ENCODE results near the gene ASPHD1.

The ASPHD1 gene

DNA sequence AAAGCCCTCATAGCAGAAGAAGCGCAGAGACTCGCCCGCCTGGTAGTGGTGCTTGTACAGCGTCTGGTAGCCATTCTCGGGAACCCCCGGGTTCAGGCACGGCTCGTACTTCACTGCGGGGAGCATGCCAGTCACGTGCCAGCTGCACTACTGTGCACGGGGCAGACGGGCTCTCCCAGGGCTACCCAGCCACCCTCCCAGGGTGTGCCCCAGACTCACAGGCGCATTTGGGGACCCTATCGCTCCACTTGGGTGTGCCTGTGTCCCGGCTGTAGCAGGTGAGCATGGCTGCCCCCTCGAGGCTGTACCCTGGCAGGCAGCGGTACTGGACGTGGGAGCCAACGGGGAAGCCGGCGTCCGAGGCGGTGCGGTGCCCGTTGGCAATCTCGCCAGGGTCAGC is 27.0 kb upstream of the ASPHD1 start:
- no peak for TF ChIP-seq CREB1 (IDR thresholded peaks at IDR 0.05; ENCODE audit: low read depth)
- TF ChIP-seq EGR1 (IDR thresholded peaks at IDR 0.05) = no peak
- TF ChIP-seq, protein P1, sequence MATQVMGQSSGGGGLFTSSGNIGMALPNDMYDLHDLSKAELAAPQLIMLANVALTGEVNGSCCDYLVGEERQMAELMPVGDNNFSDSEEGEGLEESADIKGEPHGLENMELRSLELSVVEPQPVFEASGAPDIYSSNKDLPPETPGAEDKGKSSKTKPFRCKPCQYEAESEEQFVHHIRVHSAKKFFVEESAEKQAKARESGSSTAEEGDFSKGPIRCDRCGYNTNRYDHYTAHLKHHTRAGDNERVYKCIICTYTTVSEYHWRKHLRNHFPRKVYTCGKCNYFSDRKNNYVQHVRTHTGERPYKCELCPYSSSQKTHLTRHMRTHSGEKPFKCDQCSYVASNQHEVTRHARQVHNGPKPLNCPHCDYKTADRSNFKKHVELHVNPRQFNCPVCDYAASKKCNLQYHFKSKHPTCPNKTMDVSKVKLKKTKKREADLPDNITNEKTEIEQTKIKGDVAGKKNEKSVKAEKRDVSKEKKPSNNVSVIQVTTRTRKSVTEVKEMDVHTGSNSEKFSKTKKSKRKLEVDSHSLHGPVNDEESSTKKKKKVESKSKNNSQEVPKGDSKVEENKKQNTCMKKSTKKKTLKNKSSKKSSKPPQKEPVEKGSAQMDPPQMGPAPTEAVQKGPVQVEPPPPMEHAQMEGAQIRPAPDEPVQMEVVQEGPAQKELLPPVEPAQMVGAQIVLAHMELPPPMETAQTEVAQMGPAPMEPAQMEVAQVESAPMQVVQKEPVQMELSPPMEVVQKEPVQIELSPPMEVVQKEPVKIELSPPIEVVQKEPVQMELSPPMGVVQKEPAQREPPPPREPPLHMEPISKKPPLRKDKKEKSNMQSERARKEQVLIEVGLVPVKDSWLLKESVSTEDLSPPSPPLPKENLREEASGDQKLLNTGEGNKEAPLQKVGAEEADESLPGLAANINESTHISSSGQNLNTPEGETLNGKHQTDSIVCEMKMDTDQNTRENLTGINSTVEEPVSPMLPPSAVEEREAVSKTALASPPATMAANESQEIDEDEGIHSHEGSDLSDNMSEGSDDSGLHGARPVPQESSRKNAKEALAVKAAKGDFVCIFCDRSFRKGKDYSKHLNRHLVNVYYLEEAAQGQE (IDR thresholded peaks at IDR 0.05; ENCODE audit: low read depth) = no peak
- no peak for TF ChIP-seq TAF1 (IDR thresholded peaks at IDR 0.05; ENCODE audit: low read depth)
- no peak for TF ChIP-seq EP300 (IDR thresholded peaks at IDR 0.05; ENCODE audit: borderline replicate concordance)
- no peak for TF ChIP-seq TEAD4 (IDR thresholded peaks at IDR 0.05)
- no peak for TF ChIP-seq NFIC (IDR thresholded peaks at IDR 0.05)
- no peak for TF ChIP-seq ZBTB7A (IDR thresholded peaks at IDR 0.05; ENCODE audit: low read depth)
- TF ChIP-seq CEBPB (IDR thresholded peaks at IDR 0.05) = no peak
- TF ChIP-seq TCF12 (IDR thresholded peaks at IDR 0.05; ENCODE audit: low read depth) = no peak
- TF ChIP-seq FOXM1 (IDR thresholded peaks at IDR 0.05; ENCODE audit: borderline replicate concordance, low read depth) = no peak
- TF ChIP-seq, protein P2, sequence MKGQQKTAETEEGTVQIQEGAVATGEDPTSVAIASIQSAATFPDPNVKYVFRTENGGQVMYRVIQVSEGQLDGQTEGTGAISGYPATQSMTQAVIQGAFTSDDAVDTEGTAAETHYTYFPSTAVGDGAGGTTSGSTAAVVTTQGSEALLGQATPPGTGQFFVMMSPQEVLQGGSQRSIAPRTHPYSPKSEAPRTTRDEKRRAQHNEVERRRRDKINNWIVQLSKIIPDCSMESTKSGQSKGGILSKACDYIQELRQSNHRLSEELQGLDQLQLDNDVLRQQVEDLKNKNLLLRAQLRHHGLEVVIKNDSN (IDR thresholded peaks at IDR 0.05) = no peak
- TF ChIP-seq, protein P3, sequence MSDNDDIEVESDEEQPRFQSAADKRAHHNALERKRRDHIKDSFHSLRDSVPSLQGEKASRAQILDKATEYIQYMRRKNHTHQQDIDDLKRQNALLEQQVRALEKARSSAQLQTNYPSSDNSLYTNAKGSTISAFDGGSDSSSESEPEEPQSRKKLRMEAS (IDR thresholded peaks at IDR 0.05) = no peak
- no peak for TF ChIP-seq RAD21 (IDR thresholded peaks at IDR 0.05; ENCODE audit: low read depth)
- no peak for TF ChIP-seq YY1 (IDR thresholded peaks at IDR 0.05; ENCODE audit: low read depth)

DNA sequence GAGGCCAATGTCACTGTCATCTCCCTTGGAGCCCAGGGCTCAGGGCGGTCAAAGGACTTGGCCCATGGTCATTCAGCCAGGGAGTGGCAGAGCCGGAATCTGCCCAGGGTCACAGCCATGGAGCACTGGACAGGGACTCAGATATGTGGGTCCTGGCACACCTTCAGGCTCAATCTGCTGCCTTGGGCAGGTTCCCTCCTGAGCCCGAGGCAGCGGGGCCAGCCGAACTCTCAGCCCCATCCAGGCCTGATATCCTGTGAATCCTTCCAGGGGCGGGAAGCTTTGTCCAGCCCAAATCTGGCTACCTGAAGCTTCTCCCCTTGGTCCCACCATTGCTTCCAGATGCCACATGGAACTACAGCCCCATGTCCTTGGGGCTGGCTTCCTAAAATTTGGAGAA is 25.1 kb upstream of the ASPHD1 start:
- no peak for TF ChIP-seq TEAD4 (IDR thresholded peaks at IDR 0.05)
- TF ChIP-seq RAD21 (IDR thresholded peaks at IDR 0.05; ENCODE audit: low read depth) = no peak

DNA sequence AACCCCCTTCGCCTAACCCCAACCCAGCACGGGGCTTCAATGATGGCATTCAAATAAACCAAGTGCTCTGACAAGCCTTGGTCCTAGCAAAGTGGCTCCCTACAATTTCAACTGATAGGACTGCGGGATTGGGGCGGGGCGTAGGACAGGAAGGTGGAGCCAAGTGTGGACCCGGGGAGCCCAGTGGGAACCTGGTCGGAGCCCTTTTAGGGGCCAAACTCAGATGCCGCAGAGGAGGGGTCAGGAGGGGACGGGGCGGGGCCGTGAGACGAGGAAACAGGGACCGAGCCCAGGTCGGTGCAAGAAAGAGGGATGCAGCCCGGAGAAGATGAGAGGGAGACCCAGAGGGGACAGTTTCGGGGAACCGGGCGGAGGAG is 24.1 kb upstream of the ASPHD1 start:
- TF ChIP-seq, protein P2 (IDR thresholded peaks at IDR 0.05) = no peak
- TF ChIP-seq CREB1 (IDR thresholded peaks at IDR 0.05; ENCODE audit: low read depth) = no peak
- TF ChIP-seq CEBPB (IDR thresholded peaks at IDR 0.05) = no peak
- no peak for TF ChIP-seq EGR1 (IDR thresholded peaks at IDR 0.05)
- TF ChIP-seq TCF12 (IDR thresholded peaks at IDR 0.05; ENCODE audit: low read depth) = no peak
- no peak for TF ChIP-seq ZBTB7A (IDR thresholded peaks at IDR 0.05; ENCODE audit: low read depth)
- no peak for TF ChIP-seq NFIC (IDR thresholded peaks at IDR 0.05)
- TF ChIP-seq RAD21 (IDR thresholded peaks at IDR 0.05; ENCODE audit: low read depth) = no peak
- TF ChIP-seq YY1 (IDR thresholded peaks at IDR 0.05; ENCODE audit: low read depth) = no peak
- TF ChIP-seq FOXM1 (IDR thresholded peaks at IDR 0.05; ENCODE audit: borderline replicate concordance, low read depth) = no peak
- no peak for TF ChIP-seq EP300 (IDR thresholded peaks at IDR 0.05; ENCODE audit: borderline replicate concordance)
- TF ChIP-seq, protein P3 (IDR thresholded peaks at IDR 0.05) = no peak
- no peak for TF ChIP-seq TAF1 (IDR thresholded peaks at IDR 0.05; ENCODE audit: low read depth)
- TF ChIP-seq, protein P1 (IDR thresholded peaks at IDR 0.05; ENCODE audit: low read depth) = no peak
- TF ChIP-seq TEAD4 (IDR thresholded peaks at IDR 0.05) = no peak

DNA sequence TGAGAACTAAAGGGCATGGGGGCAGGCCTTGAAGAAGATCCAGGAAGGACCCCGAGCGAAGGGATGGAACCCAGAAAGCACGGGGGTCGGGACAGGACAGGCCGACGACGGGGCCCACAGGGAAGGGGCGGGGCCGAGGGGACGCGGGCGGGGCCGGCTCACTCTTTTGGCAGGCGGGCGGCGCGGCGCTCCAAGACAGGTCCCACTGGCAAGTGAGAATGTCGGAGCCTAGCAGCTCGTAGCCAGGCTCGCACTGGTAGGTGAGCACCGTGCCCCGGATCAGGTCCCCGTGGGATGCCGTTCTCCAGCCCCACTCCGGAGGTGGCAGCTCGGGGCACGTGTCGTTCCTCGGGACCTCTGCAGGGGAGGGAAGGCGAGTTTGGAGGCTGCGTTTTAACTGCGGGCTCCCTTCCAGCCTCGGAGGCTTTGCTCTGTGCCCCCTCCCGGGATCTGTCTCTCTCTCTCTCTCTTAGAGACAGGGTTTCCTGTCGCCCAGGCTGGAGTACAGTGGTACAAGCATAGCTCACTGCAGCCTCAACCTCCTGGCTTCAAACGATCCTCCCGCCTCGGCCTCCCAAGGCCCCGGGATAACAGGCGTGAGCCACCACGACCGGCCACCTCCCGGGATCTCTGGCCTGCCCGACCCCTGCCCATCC is 23.6 kb upstream of the ASPHD1 start:
- no peak for TF ChIP-seq TEAD4 (IDR thresholded peaks at IDR 0.05)
- TF ChIP-seq EGR1 (IDR thresholded peaks at IDR 0.05) = no peak
- no peak for TF ChIP-seq ZBTB7A (IDR thresholded peaks at IDR 0.05; ENCODE audit: low read depth)
- TF ChIP-seq EP300 (IDR thresholded peaks at IDR 0.05; ENCODE audit: borderline replicate concordance) = no peak

DNA sequence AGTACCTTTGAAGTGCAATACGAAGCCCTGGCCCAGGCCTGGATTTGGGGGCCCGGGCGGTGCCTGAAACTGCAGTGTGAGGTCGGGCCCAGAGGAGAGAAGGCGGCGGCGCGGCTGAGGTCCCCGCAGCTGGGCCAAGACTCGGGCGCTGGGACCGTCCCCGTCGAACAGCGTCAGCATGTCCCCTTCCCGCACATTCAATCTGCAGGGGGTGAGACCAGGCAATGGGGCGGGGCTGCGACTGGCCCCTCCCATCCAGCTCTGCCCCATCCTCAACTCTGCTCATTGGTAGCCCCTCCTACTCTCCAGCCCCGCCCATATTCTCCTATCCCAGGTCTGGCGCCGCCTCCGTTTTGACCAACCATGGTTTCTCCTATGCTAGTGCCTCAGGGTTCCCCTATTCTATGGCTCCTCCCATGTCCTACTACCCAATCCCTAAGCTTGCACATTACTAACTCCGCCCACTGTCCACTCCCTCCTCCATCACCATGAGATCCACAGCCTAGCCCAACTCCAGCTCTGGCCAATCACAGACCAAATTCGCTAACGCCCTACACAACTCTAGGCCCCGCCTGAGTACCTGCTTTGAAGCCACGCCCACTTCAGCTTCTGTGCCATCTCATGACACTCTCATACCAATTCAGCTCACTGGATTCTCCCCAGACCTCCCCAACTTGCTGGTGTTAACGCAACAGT is 22.9 kb upstream of the ASPHD1 start:
- TF ChIP-seq RAD21 (IDR thresholded peaks at IDR 0.05; ENCODE audit: low read depth) = no peak
- no peak for TF ChIP-seq ZBTB7A (IDR thresholded peaks at IDR 0.05; ENCODE audit: low read depth)
- TF ChIP-seq, protein P1 (IDR thresholded peaks at IDR 0.05; ENCODE audit: low read depth) = no peak
- TF ChIP-seq TAF1 (IDR thresholded peaks at IDR 0.05; ENCODE audit: low read depth) = no peak
- TF ChIP-seq FOXM1 (IDR thresholded peaks at IDR 0.05; ENCODE audit: borderline replicate concordance, low read depth) = no peak
- TF ChIP-seq, protein P3 (IDR thresholded peaks at IDR 0.05) = peak; percentile 79

Measured in Ishikawa (cell line).